Left lung (tissue), 10 donors: ENCODE data around the gene SLC6A12. TPM values are rescaled to one million over a fixed set of nuclear protein-coding genes. Genes with fewer than 3 reads are reported as not detected.

Source experiments
- ATAC-seq: fragments of 200-7000 bp; cut with Tn5 transposase; one replicate; pipeline ENCODE4 v1.9.1; 2020; ENCODE audit warnings: moderate library complexity
- DNase-seq, 4 donors: peaks; one replicate each; pipeline ENCODE4 v3.0.0-alpha.2; 2013 to 2020
- H3K27ac ChIP-seq, 2 donors: fragments of 200-600 bp; sonication (generic) in 1 of 2; one replicate each; pipeline versions ENCODE4 v1.5.0 to v1.8.0; 2020 to 2021
- H3K27me3 ChIP-seq, 2 donors: fragments of 200-600 bp; sonication (generic) in 1 of 2; one replicate each; pipeline versions ENCODE4 v1.5.0 to v1.8.0; 2020 to 2021
- H3K36me3 ChIP-seq, 2 donors: fragments of 200-600 bp; sonication (generic) in 1 of 2; one replicate each; pipeline versions ENCODE4 v1.5.0 to v1.8.0; 2020 to 2021
- H3K4me1 ChIP-seq, 2 donors: fragments of 200-600 bp; one replicate each; pipeline ENCODE4 v1.8.0; 2021
- H3K4me3 ChIP-seq, 2 donors: fragments of 200-600 bp; sonication (generic) in 1 of 2; one replicate each; pipeline versions ENCODE4 v1.5.0 to v1.8.0; 2020 to 2021; ENCODE audit warnings: mild to moderate bottlenecking in 1 of 2
- H3K9me3 ChIP-seq, 2 donors: fragments of 200-600 bp; sonication (generic) in 1 of 2; one replicate each; pipeline versions ENCODE4 v1.5.0 to v1.8.0; 2020 to 2021
- CTCF ChIP-seq, 2 donors: fragments of 200-600 bp; sonication (generic) in 1 of 2; IDR thresholded peaks; one replicate each; pipeline versions ENCODE4 v1.5.0 to v1.8.0; 2021; ENCODE audit warnings: antibody characterized with exemption in 2 of 2
- intact Hi-C, 2 donors: fragments of 100-400 bp; cut with DNase I; formaldehyde crosslinking; loops; one replicate each; pipeline versions ENCODE4 v1.11.2 to v1.14.2; 2022
- polyA plus RNA-seq, 6 donors: library from polyadenylated mRNA; unstranded; fragments of 120-200 nt; gene quantifications; one replicate each; pipeline ENCODE4 v1.2.1, GENCODE V29; 2013; ENCODE audit not compliant: insufficient read length in 6 of 6
- total RNA-seq, 2 donors: library from RNA; stranded (reverse); fragmentation: NEBNext Ultra II Directional; extraction: Animal tissue kit (Norgen Biotek cat#: 25700); gene quantifications; one replicate each; pipeline ENCODE4 v1.2.1, GENCODE V29; 2021
- donor health status: DM: no; HTN: yes; CAD: no.
- donor health status: DM: no; HTN: no; CAD: no.

SLC6A12 gene
- total and polyA plus RNA-seq, 8 donors = 0.52 to 4.7 (median 0.92) TPM

GRCh38 chr12:165862-166368, 48.0 kb downstream of the SLC6A12 start:
- DNase-seq (peak in 1 of 4 donors; percentile 72), ATAC-seq (no peak)
- TF ChIP-seq CTCF (IDR thresholded peaks at IDR 0.05) = no peak
- intact Hi-C loops = no loop called here
- Histone ChIP-seq H3K4me3 (no peak overlapping the region), H3K36me3 (no peaks in the 10 kb centered on the region), H3K27me3 (peaks cover 0 to 19% of the 10 kb centered on the region in 2 donors), H3K9me3 (no peaks in the 10 kb centered on the region), H3K27ac (no peak overlapping the region), H3K4me1 (no peaks in the 10 kb centered on the region)

- intact Hi-C loops = no loop called here
- ATAC-seq (peak; percentile 88), DNase-seq (peak in 1 of 4 donors; percentile 60)
- Histone ChIP-seq H3K4me1 (no peaks in the 10 kb centered on the region), H3K27me3 (peaks cover 0 to 9% of the 10 kb centered on the region in 2 donors), H3K9me3 (no peaks in the 10 kb centered on the region), H3K27ac (no peak overlapping the region), H3K4me3 (no peak overlapping the region), H3K36me3 (no peaks in the 10 kb centered on the region)
- TF ChIP-seq CTCF (IDR thresholded peaks at IDR 0.05) = no peak
Observed at GRCh38 chr12:164207-164606, 49.8 kb downstream of the SLC6A12 start.

- H3K4me1 ChIP-seq = no peaks in the 10 kb centered on the region
- H3K36me3 ChIP-seq = no peaks in the 10 kb centered on the region
- ATAC-seq (no peak), DNase-seq (peak in 1 of 4 donors; percentile 50)
- H3K27ac ChIP-seq = no peak overlapping the region
- no peaks in the 10 kb centered on the region for H3K9me3 ChIP-seq
- peaks cover 0 to 6% of the 10 kb centered on the region in 2 donors for H3K27me3 ChIP-seq
- intact Hi-C loops = no loop called here
- H3K4me3 ChIP-seq = no peak overlapping the region
- no peak for TF ChIP-seq CTCF (IDR thresholded peaks at IDR 0.05)
Observed at GRCh38 chr12:163406-163986, 50.5 kb downstream of the SLC6A12 start.

- DNase-seq (no peak), ATAC-seq (no peak)
- intact Hi-C loops = no loop called here
- Histone ChIP-seq H3K4me1 (no peaks in the 10 kb centered on the region), H3K36me3 (no peaks in the 10 kb centered on the region), H3K9me3 (no peaks in the 10 kb centered on the region), H3K27me3 (peaks cover 0 to 6% of the 10 kb centered on the region in 2 donors), H3K4me3 (no peak overlapping the region), H3K27ac (no peak overlapping the region)
- TF ChIP-seq CTCF (IDR thresholded peaks at IDR 0.05) = no peak
Observed at GRCh38 chr12:162467-163307, 51.3 kb downstream of the SLC6A12 start.

GRCh38 chr12:161823-162222, 52.1 kb downstream of the SLC6A12 start:
- Histone ChIP-seq H3K36me3 (no peaks in the 10 kb centered on the region), H3K9me3 (no peaks in the 10 kb centered on the region), H3K27ac (no peak overlapping the region), H3K27me3 (peaks cover 0 to 6% of the 10 kb centered on the region in 2 donors), H3K4me3 (no peak overlapping the region), H3K4me1 (no peaks in the 10 kb centered on the region)
- DNase-seq (peak in 1 of 4 donors; percentile 38), ATAC-seq (no peak)
- no peak for TF ChIP-seq CTCF (IDR thresholded peaks at IDR 0.05)
- intact Hi-C loops = no loop called here
